Gastrocnemius medialis (tissue), 4 donors: ENCODE measurements around the gene PRKCH. TPM values are rescaled to one million over a fixed set of nuclear protein-coding genes. Genes with fewer than 3 reads are reported as not detected.

Experiments used
- ATAC-seq, 2 donors: fragments of 150-250 bp; one replicate each; pipeline ENCODE4 v1.9.1; 2016
- DNase-seq, 2 donors: peaks; one replicate each; pipeline ENCODE4 v3.0.0-alpha.2; 2019
- H3K27ac ChIP-seq, 4 donors: fragments of 200-600 bp; sonication (generic); 1 replicate in 1 of 4; 2 replicates in 3 of 4; pipeline ENCODE4 v1.5.1; 2016 to 2018; ENCODE audit warnings: mild to moderate bottlenecking in 2 of 4, moderate library complexity in 1 of 4
- H3K27me3 ChIP-seq, 3 donors: fragments of 200-600 bp; sonication (generic) in 2 of 3; 1 replicate in 1 of 3; 2 replicates in 2 of 3; pipeline versions ENCODE4 v1.5.1 to v1.6.0; 2016 to 2019; ENCODE audit warnings: mild to moderate bottlenecking in 1 of 3, moderate library complexity in 1 of 3
- H3K36me3 ChIP-seq, 2 donors: fragments of 200-600 bp; sonication (generic) in 1 of 2; one replicate each; pipeline ENCODE4 v1.5.1; 2017 to 2018
- H3K4me1 ChIP-seq, 2 donors: fragments of 200-600 bp; sonication (generic) in 1 of 2; one replicate each; pipeline ENCODE4 v1.5.1; 2016 to 2017; ENCODE audit warnings: mild to moderate bottlenecking in 2 of 2
- H3K4me3 ChIP-seq, 4 donors: fragments of 200-600 bp; sonication (generic) in 3 of 4; 1 replicate in 1 of 4; 2 replicates in 3 of 4; pipeline ENCODE4 v1.5.1; 2016 to 2019; ENCODE audit warnings: mild to moderate bottlenecking in 2 of 4
- H3K9me3 ChIP-seq, 3 donors: fragments of 200-600 bp; sonication (generic) in 2 of 3; 1 replicate in 1 of 3; 2 replicates in 2 of 3; pipeline ENCODE4 v1.5.1; 2016 to 2019
- POLR2A ChIP-seq, 2 donors: fragments of 450-650 bp; IDR thresholded peaks; one replicate each; pipeline ENCODE4 v1.6.1; 2017; ENCODE audit warnings: antibody characterized with exemption in 2 of 2, mild to moderate bottlenecking in 2 of 2, moderate library complexity in 2 of 2
- in situ Hi-C, 4 donors: fragments of 200-750 bp; cut with MboI; loops; one replicate each; pipeline versions ENCODE4 v1.15.0 to v1.8.0; 2017; ENCODE audit warnings: low sequenced_read_pairs in 4 of 4
- intact Hi-C: fragments of 100-400 bp; cut with DNase I; formaldehyde crosslinking; loops from one replicate; pipeline ENCODE4 v1.15.1; 2023; ENCODE audit warnings: low total_unique reads
- total RNA-seq, 4 donors: library from RNA; depleted of rRNA; stranded (reverse); fragments of >200 nt; gene quantifications; one replicate each; pipeline versions ENCODE4 v1.1.0 to v1.2.3, GENCODE V29; 2016
- TF ChIP-seq, protein P1 (sequence below), 5 experiments: fragments of 450-650 bp in 3 of 5; fragments of 200-600 bp in 2 of 5; sonication (generic) in 2 of 5; IDR thresholded peaks in 4 of 5; conservative IDR thresholded peaks in 1 of 5; 1 replicate in 4 of 5; 2 replicates in 1 of 5; pipeline ENCODE4 v1.5.1; 2016 to 2019; ENCODE audit warnings: antibody characterized with exemption in 5 of 5, mild to moderate bottlenecking in 3 of 5, moderate library complexity in 3 of 5

PRKCH gene
- total RNA-seq, 4 donors from 2014 or later: 11.3 to 32.4 (median 16.6) TPM

DNA sequence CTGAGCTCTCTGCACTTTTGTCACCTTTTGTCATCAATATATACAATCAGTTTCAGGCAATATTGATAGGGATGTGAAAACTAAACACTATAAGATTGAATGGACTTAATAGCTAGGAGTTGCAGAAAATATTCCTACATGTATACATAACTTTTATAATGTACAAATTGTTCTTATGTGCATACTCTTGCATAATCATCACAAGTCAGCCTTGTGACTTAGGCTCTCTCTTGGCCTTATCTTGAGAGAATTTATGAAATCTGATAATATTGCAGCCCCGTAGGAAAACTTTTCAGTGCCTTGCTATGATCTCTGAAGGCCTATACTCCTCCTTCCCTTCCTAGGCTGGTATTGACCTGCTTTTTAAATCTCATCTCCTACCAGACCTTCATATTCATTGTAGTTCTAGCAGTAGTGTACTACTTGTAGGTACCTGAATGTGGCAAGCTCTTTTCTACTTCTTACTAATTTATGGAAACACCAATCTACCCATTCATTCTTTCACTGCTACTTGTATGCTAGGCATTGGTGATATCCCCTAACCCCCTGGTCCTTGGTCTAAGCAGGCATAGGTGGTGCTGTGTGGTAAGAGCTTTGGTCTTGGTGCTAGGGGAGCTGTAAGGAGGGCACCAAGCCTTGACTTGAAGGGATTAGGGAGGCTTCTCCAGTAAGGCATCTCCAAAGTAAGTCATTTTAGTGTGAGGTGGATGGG lies 100.0 kb downstream of the PRKCH start:
- peaks cover 15 to 23% of the 10 kb centered on the region in 2 donors for H3K4me1 ChIP-seq
- TF ChIP-seq, protein P1, sequence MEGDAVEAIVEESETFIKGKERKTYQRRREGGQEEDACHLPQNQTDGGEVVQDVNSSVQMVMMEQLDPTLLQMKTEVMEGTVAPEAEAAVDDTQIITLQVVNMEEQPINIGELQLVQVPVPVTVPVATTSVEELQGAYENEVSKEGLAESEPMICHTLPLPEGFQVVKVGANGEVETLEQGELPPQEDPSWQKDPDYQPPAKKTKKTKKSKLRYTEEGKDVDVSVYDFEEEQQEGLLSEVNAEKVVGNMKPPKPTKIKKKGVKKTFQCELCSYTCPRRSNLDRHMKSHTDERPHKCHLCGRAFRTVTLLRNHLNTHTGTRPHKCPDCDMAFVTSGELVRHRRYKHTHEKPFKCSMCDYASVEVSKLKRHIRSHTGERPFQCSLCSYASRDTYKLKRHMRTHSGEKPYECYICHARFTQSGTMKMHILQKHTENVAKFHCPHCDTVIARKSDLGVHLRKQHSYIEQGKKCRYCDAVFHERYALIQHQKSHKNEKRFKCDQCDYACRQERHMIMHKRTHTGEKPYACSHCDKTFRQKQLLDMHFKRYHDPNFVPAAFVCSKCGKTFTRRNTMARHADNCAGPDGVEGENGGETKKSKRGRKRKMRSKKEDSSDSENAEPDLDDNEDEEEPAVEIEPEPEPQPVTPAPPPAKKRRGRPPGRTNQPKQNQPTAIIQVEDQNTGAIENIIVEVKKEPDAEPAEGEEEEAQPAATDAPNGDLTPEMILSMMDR (IDR thresholded peaks at IDR 0.05 in 4 of 5, conservative IDR thresholded peaks at IDR 0.05 in 1 of 5): no peak
- TF ChIP-seq POLR2A (IDR thresholded peaks at IDR 0.05): no peak
- H3K36me3 ChIP-seq: no peaks in the 10 kb centered on the region
- intact Hi-C loops (no loop called here), in situ Hi-C loops (no loop called here)
- no peak overlapping the region for H3K4me3 ChIP-seq
- no peaks in the 10 kb centered on the region for H3K9me3 ChIP-seq
- no peak for DNase-seq
- no peak for ATAC-seq
- no peaks in the 10 kb centered on the region for H3K27me3 ChIP-seq
- peak overlapping the region in 1 of 4 donors; percentile 48 for H3K27ac ChIP-seq

DNA sequence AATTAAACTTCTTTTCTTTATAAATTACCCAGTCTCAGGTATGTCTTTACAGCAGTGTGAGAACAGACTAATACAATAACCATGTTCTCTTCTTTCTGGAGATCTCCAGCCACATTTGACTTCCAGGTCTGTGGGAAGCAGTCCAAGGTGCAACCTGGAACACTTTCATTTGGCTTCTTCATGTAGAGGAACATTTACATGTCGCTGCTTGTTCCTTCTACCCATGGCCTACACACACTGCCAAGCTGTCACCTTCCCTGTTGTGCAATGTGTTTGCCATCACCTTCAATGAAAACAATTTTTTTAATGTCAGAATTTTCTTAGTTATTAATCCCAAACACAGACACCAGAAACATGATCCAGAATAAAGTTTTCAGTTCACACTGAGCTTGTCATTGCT lies 104.7 kb downstream of the PRKCH start:
- Histone ChIP-seq H3K4me3 (no peak overlapping the region), H3K27me3 (no peaks in the 10 kb centered on the region), H3K4me1 (peaks cover 6 to 21% of the 10 kb centered on the region in 2 donors), H3K9me3 (no peaks in the 10 kb centered on the region), H3K27ac (peak overlapping the region in 2 of 4 donors; percentile 37 to 50), H3K36me3 (no peaks in the 10 kb centered on the region)
- peak in 1 of 2 donors; percentile 10 for DNase-seq
- in situ Hi-C loops: no loop called here
- TF ChIP-seq POLR2A (IDR thresholded peaks at IDR 0.05): no peak
- TF ChIP-seq, protein P1 (IDR thresholded peaks at IDR 0.05 in 4 of 5, conservative IDR thresholded peaks at IDR 0.05 in 1 of 5): no peak
- peak in 1 of 2 donors; percentile 82 for ATAC-seq
- intact Hi-C loops: no loop called here

DNA sequence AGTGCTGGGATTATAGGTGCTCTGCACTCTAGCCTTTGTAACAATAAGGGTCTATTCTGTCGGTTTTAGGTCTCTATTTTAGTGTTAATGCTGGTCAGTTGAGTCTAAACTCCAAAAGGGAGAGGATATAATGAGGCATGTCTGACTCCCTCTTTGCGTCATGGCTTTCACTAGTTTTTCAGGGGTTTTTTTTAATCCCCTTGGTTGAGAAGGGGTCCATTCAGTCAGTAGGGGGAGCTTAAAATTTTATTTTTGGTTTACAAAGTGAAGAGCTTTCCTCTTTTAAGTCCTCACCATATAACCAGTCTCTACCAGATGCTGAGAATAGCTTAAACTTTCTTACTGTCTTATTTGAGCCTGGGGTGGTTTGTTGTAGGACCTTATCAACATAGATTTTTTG lies 106.9 kb downstream of the PRKCH start:
- intact Hi-C loops (no loop called here), in situ Hi-C loops (no loop called here)
- H3K9me3 ChIP-seq: no peaks in the 10 kb centered on the region
- TF ChIP-seq, protein P1 (IDR thresholded peaks at IDR 0.05 in 4 of 5, conservative IDR thresholded peaks at IDR 0.05 in 1 of 5): no peak
- no peak for TF ChIP-seq POLR2A (IDR thresholded peaks at IDR 0.05)
- no peak overlapping the region for H3K27ac ChIP-seq
- no peak overlapping the region for H3K4me3 ChIP-seq
- no peaks in the 10 kb centered on the region for H3K27me3 ChIP-seq
- ATAC-seq: no peak
- no peak for DNase-seq
- no peaks in the 10 kb centered on the region for H3K36me3 ChIP-seq
- H3K4me1 ChIP-seq: peaks cover 6 to 20% of the 10 kb centered on the region in 2 donors

DNA sequence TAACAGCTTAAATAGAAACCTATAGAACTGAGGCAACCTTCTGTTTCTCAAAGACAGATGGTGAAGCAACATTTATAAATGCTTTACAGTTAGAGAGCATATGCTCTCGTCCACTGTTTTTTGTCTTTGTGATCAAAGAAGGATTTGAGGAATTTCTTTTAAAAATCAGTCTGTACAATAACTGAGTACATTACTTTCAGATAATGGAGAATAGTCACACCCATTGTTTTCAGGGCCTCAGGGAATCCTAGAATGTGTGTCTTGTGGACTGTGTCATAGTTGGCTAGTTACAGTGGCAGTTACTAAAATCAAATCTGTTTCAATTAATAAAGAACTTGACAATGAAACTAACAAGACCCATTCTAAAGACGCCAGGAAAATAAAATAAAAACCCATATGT lies 107.9 kb downstream of the PRKCH start:
- no peaks in the 10 kb centered on the region for H3K36me3 ChIP-seq
- ATAC-seq (no peak), DNase-seq (no peak)
- H3K9me3 ChIP-seq: no peaks in the 10 kb centered on the region
- no peaks in the 10 kb centered on the region for H3K27me3 ChIP-seq
- TF ChIP-seq POLR2A (IDR thresholded peaks at IDR 0.05): no peak
- TF ChIP-seq, protein P1 (IDR thresholded peaks at IDR 0.05 in 4 of 5, conservative IDR thresholded peaks at IDR 0.05 in 1 of 5): no peak
- H3K4me3 ChIP-seq: no peak overlapping the region
- H3K4me1 ChIP-seq: peaks cover 6 to 20% of the 10 kb centered on the region in 2 donors
- intact Hi-C loops: no loop called here
- H3K27ac ChIP-seq: no peak overlapping the region
- in situ Hi-C loops: no loop called here
